ENCODE measurements around the gene NCKAP5L.

The NCKAP5L gene

DNA sequence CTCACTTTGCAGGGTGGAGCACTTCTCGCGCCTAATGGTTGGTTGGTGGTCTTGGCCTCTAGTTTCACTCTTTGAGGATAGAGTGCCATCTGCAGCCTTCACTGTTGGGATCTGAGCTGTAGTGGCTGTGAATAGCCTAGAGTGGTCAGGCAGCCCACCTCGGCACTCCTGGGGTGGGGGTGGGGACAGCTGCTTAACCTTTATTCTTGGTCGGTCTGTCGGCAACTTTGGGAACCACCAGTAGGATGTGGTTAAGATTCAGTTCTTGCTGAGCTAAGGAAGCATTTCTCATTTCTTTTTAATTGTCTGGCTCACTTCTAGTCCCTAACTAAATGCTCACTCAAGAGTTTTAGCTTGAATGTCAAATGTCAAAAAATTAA lies 65.8 kb downstream of the NCKAP5L start:
- Histone ChIP-seq H3K36me3 (ENCODE audit: control insufficient read depth, low read length) (peaks cover 71% of the 10 kb centered on the region), H3K79me2 (ENCODE audit: control insufficient read depth, low read length) (no peaks in the 10 kb centered on the region), H3F3A (ENCODE audit: control insufficient read depth, insufficient read depth) (peaks cover 15% of the 10 kb centered on the region), H3K4me1 (ENCODE audit: control insufficient read depth, low read length) (0 out of 2 replicates have a peak, but pooled peaks cover 6% of the 10 kb centered on the region), H3K27me3 (ENCODE audit: control insufficient read depth, low read length) (no peaks in the 10 kb centered on the region), H3K9me3 (ENCODE audit: control insufficient read depth, insufficient read depth, low read length) (no peaks in the 10 kb centered on the region), H4K20me1 (ENCODE audit: control insufficient read depth, insufficient read depth, low read depth, low read length) (0 out of 2 replicates have a peak, but pooled peaks cover 3% of the 10 kb centered on the region), H3K4me3 (ENCODE audit: low read length) (no peak overlapping the region), H3K9me2 (replicated peaks; ENCODE audit: control insufficient read depth, low read length) (no peaks in the 10 kb centered on the region), H3K27ac (ENCODE audit: low read depth, low read length) (no peak overlapping the region), H3K4me2 (ENCODE audit: low read length) (no peak overlapping the region)
- no peak for TF ChIP-seq EZH2phosphoT487 (IDR thresholded peaks at IDR 0.05; ENCODE audit: borderline replicate concordance, low read length)
- TF ChIP-seq, protein P1, sequence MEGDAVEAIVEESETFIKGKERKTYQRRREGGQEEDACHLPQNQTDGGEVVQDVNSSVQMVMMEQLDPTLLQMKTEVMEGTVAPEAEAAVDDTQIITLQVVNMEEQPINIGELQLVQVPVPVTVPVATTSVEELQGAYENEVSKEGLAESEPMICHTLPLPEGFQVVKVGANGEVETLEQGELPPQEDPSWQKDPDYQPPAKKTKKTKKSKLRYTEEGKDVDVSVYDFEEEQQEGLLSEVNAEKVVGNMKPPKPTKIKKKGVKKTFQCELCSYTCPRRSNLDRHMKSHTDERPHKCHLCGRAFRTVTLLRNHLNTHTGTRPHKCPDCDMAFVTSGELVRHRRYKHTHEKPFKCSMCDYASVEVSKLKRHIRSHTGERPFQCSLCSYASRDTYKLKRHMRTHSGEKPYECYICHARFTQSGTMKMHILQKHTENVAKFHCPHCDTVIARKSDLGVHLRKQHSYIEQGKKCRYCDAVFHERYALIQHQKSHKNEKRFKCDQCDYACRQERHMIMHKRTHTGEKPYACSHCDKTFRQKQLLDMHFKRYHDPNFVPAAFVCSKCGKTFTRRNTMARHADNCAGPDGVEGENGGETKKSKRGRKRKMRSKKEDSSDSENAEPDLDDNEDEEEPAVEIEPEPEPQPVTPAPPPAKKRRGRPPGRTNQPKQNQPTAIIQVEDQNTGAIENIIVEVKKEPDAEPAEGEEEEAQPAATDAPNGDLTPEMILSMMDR (IDR thresholded peaks at IDR 0.05; ENCODE audit: low read depth, low read length, poor library complexity, severe bottlenecking), result no peak

DNA sequence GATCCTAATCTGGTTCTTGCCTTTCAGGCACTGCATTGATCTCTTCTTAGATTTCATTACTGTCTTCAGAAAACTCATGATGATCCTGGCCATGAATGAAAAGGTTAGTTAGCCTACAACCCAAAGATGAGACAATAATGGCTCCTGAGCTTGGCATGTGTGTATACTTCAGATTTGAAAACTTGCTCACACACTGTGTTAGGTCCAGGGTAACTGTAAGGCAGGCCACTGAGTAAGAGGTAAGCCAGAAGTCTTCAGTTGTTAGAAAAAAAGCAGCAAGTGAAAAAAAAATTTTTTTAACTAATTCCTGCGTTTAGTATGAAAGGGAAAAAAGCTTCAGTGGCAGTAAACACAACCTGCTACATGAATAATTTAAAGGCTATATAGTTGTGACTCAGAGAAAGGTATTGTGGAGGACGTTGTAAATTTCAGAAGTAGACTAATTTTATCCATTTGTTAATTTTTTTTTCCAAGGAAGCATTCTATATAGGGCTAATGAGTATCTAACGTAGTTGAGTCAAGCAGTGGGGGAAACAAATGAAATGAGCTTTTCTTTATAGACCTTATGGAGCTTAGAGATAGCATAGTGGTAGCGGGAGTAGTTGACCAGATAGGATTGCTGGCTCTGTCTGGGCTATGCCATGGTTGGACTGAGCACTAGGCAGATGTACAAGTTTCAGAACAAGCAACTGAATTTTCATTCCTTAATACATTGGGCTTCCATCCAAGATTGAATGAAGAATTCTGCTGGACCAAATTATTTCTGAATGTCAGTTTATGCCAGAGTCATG lies 66.3 kb downstream of the NCKAP5L start:
- Histone ChIP-seq H3K79me2 (ENCODE audit: control insufficient read depth, low read length) (no peaks in the 10 kb centered on the region), H3K27me3 (ENCODE audit: control insufficient read depth, low read length) (no peaks in the 10 kb centered on the region), H3K36me3 (ENCODE audit: control insufficient read depth, low read length) (peaks cover 77% of the 10 kb centered on the region), H3K4me2 (ENCODE audit: low read length) (no peak overlapping the region), H3K4me3 (ENCODE audit: low read length) (no peak overlapping the region), H3K4me1 (ENCODE audit: control insufficient read depth, low read length) (0 out of 2 replicates have a peak, but pooled peaks cover 6% of the 10 kb centered on the region), H4K20me1 (ENCODE audit: control insufficient read depth, insufficient read depth, low read depth, low read length) (0 out of 2 replicates have a peak, but pooled peaks cover 3% of the 10 kb centered on the region), H3K9me2 (replicated peaks; ENCODE audit: control insufficient read depth, low read length) (no peaks in the 10 kb centered on the region), H3K27ac (ENCODE audit: low read depth, low read length) (no peak overlapping the region), H3F3A (ENCODE audit: control insufficient read depth, insufficient read depth) (peaks cover 15% of the 10 kb centered on the region), H3K9me3 (ENCODE audit: control insufficient read depth, insufficient read depth, low read length) (no peaks in the 10 kb centered on the region)
- TF ChIP-seq EZH2phosphoT487 (IDR thresholded peaks at IDR 0.05; ENCODE audit: borderline replicate concordance, low read length), result no peak
- TF ChIP-seq, protein P1 (IDR thresholded peaks at IDR 0.05; ENCODE audit: low read depth, low read length, poor library complexity, severe bottlenecking), result no peak

DNA sequence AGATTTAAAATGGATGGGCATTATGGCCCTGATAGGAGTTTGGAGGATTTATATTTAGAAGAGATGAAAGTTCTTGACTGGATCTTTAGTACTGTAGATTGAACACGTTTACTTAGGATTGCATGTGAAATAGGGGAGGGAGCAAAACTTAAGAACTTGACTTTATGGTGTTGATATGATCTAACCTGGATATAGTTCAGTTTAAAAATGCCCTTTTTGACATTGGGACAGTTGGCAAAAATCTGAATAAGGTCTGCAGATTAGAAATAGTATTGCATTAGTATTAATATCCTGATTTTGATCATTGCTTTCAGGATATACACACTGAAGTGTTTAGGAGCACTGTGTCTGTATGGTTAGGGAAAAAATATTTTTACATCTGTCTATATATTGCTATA lies 77.2 kb downstream of the NCKAP5L start:
- H3F3A ChIP-seq (ENCODE audit: control insufficient read depth, insufficient read depth), result peaks cover 4% of the 10 kb centered on the region; the same call in 1 of the 2 replicates
- no peak overlapping the region for H3K4me2 ChIP-seq (ENCODE audit: low read length)
- TF ChIP-seq, protein P1 (IDR thresholded peaks at IDR 0.05; ENCODE audit: low read depth, low read length, poor library complexity, severe bottlenecking), result no peak
- TF ChIP-seq EZH2phosphoT487 (IDR thresholded peaks at IDR 0.05; ENCODE audit: borderline replicate concordance, low read length), result no peak
- H3K9me2 ChIP-seq (replicated peaks; ENCODE audit: control insufficient read depth, low read length), result no peaks in the 10 kb centered on the region
- H3K27me3 ChIP-seq (ENCODE audit: control insufficient read depth, low read length), result no peaks in the 10 kb centered on the region
- peaks cover 51% of the 10 kb centered on the region for H3K4me1 ChIP-seq (ENCODE audit: control insufficient read depth, low read length)
- H3K4me3 ChIP-seq (ENCODE audit: low read length), result no peak overlapping the region
- H3K36me3 ChIP-seq (ENCODE audit: control insufficient read depth, low read length), result peaks cover 92% of the 10 kb centered on the region
- no peak overlapping the region for H3K27ac ChIP-seq (ENCODE audit: low read depth, low read length)
- H3K79me2 ChIP-seq (ENCODE audit: control insufficient read depth, low read length), result peaks cover 88% of the 10 kb centered on the region
- peaks cover 41% of the 10 kb centered on the region for H4K20me1 ChIP-seq (ENCODE audit: control insufficient read depth, insufficient read depth, low read depth, low read length)
- no peaks in the 10 kb centered on the region for H3K9me3 ChIP-seq (ENCODE audit: control insufficient read depth, insufficient read depth, low read length)
